Common myeloid progenitor, CD34-positive (primary cell): ENCODE data around the gene FSCN2.

ENCODE experiments used
- CTCF ChIA-PET: fragments of 350-600 bp; sonication (Branson Sonifier 250); formaldehyde crosslinking; loops from one replicate; lab custom pipeline; 2021; ENCODE audit warnings: antibody characterized with exemption; lab: Charles Lee
- POLR2A ChIA-PET: fragments of 350-600 bp; sonication (Branson Sonifier 250); formaldehyde crosslinking; loops from one replicate; lab custom pipeline; 2021; ENCODE audit warnings: antibody characterized with exemption; lab: Charles Lee
- DNase-seq, 3 donors: peaks; one replicate each; pipeline versions ENCODE4 v3.0.0 to v3.0.0-alpha.2; 2013
- H3K27ac ChIP-seq, 2 experiments: 1 replicate in 1 of 2; 2 replicates in 1 of 2; pipeline ENCODE4 v1.7.0; 2013; ENCODE audit warnings: inconsistent platforms in 2 of 2, low read length in 2 of 2, mild to moderate bottlenecking in 2 of 2, low read depth in 1 of 2, moderate library complexity in 1 of 2; ENCODE audit not compliant: severe bottlenecking in 2 of 2, insufficient read depth in 1 of 2, poor library complexity in 1 of 2
- H3K27me3 ChIP-seq, 5 experiments: replicated peaks in 2 of 5; 1 replicate in 3 of 5; 2 replicates in 2 of 5; pipeline versions ENCODE4 v1.6.1 to v1.7.0; 2013; ENCODE audit warnings: low read length in 4 of 5, mild to moderate bottlenecking in 2 of 5, moderate library complexity in 2 of 5, inconsistent platforms in 1 of 5; ENCODE audit not compliant: insufficient read depth in 5 of 5, control insufficient read depth in 4 of 5
- H3K36me3 ChIP-seq, 4 experiments: 1 replicate in 2 of 4; 2 replicates in 2 of 4; pipeline versions ENCODE4 v1.6.1 to v1.7.0; 2013; ENCODE audit warnings: low read length in 3 of 4, control low read depth in 1 of 4, mild to moderate bottlenecking in 1 of 4; ENCODE audit not compliant: control insufficient read depth in 4 of 4, insufficient read depth in 4 of 4
- H3K4me1 ChIP-seq, 4 experiments: 1 replicate in 3 of 4; 2 replicates in 1 of 4; pipeline versions ENCODE4 v1.6.1 to v1.7.1; 2013; ENCODE audit warnings: low read length in 3 of 4, mild to moderate bottlenecking in 3 of 4, control low read depth in 1 of 4, inconsistent platforms in 1 of 4, moderate library complexity in 1 of 4; ENCODE audit not compliant: control insufficient read depth in 4 of 4, insufficient read depth in 4 of 4; ENCODE audit errors: control extremely low read depth in 1 of 4
- H3K4me3 ChIP-seq, 7 experiments: 1 replicate in 4 of 7; 2 replicates in 3 of 7; pipeline versions ENCODE4 v1.5.1 to v1.7.0; 2013; ENCODE audit warnings: mild to moderate bottlenecking in 7 of 7, low read length in 6 of 7, moderate library complexity in 6 of 7, inconsistent platforms in 2 of 7, low read depth in 2 of 7, control low read depth in 1 of 7; ENCODE audit not compliant: insufficient read depth in 4 of 7, control insufficient read depth in 1 of 7; ENCODE audit errors: extremely low read depth in 1 of 7
- H3K9me3 ChIP-seq, 5 experiments: 1 replicate in 4 of 5; 2 replicates in 1 of 5; pipeline versions ENCODE4 v1.6.1 to v1.7.1; 2013; ENCODE audit warnings: low read length in 4 of 5, mild to moderate bottlenecking in 2 of 5, inconsistent platforms in 1 of 5, low read depth in 1 of 5, moderate library complexity in 1 of 5; ENCODE audit not compliant: control insufficient read depth in 4 of 5, insufficient read depth in 2 of 5; ENCODE audit errors: control extremely low read depth in 1 of 5
- WGBS: methylation state at CpG from one replicate; pipeline ENCODE4 v1.1.5; 2013; ENCODE audit not compliant: insufficient coverage; 5-methylcytosine and 5-hydroxymethylcytosine counted together

FSCN2 gene

DNA sequence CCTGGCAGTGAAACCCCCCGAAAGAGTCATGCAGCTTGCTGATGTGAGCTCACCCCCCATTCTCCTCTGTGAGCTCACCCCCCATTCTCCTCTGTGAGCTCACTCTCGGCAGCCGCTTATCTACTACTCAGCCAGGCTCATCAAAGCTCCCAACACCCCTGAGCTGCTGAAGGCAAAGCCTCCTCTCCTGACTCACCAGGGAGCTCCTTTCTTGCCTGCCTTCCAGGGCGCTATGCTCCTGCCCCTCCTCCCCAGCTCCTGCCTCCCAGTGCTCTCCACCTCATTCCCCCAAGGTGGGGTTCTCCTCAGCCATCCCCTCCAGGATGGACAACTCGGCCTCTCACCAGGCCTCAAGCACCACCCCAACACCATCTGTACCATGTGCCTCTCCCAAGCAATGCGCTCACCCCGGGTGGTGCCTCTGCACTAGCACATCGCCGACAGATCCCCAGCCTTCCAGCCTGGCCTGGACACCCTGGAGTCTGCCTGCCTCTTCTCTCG is 51.7 kb downstream of the FSCN2 start:
- peaks cover 9 to 75% (median 47%) of the 10 kb centered on the region in 4 experiments for H3K36me3 ChIP-seq
- ChIA-PET POLR2A (no interaction called here), CTCF (interaction anchor here (0.8 to 1.4 kb wide), 3 partner anchors 13 to 21 kb away, joined by 3 to 6 read pairs (median 6); no protein-coding TSS in a partner anchor)
- WGBS: 94% methylated on average over 7 of the region's 10 CpGs
- H3K4me3 ChIP-seq: no peak overlapping the region
- no peaks in the 10 kb centered on the region for H3K9me3 ChIP-seq
- H3K27me3 ChIP-seq: no peaks in the 10 kb centered on the region
- H3K4me1 ChIP-seq: peaks cover 0 to 10% (median 2%) of the 10 kb centered on the region in 4 experiments
- no peak for DNase-seq
- H3K27ac ChIP-seq: no peak overlapping the region

DNA sequence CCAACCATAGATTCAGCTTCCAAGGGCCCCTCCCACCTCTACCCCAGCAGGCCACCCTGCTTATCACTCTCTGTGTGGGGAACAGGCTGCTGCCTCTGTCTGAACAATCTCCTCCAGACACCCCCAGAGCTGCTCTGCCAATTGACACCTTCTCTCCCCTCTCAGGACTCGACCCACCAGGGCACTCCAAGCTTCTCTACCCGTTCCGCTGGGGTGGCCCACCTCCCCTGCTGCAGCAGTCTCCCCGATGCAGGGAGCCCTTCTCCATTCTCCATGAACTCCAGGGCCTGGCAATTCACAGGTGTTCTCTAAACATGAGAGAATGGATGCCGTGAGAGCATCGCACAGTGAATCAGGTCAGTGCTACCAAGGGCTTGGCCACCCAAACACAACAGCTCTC is 52.3 kb downstream of the FSCN2 start:
- no peak overlapping the region for H3K4me3 ChIP-seq
- 97% methylated on average over 6 of the region's 6 CpGs for WGBS
- no peaks in the 10 kb centered on the region for H3K27me3 ChIP-seq
- H3K36me3 ChIP-seq: peaks cover 9 to 75% (median 47%) of the 10 kb centered on the region in 4 experiments
- DNase-seq: no peak
- CTCF ChIA-PET: interaction anchor here (2.4 kb wide), 1 partner anchor 21 kb away, joined by 8 read pairs; no protein-coding TSS in a partner anchor
- H3K27ac ChIP-seq: no peak overlapping the region
- POLR2A ChIA-PET: no interaction called here
- H3K9me3 ChIP-seq: no peaks in the 10 kb centered on the region
- peaks cover 0 to 10% (median 2%) of the 10 kb centered on the region in 4 experiments for H3K4me1 ChIP-seq

DNA sequence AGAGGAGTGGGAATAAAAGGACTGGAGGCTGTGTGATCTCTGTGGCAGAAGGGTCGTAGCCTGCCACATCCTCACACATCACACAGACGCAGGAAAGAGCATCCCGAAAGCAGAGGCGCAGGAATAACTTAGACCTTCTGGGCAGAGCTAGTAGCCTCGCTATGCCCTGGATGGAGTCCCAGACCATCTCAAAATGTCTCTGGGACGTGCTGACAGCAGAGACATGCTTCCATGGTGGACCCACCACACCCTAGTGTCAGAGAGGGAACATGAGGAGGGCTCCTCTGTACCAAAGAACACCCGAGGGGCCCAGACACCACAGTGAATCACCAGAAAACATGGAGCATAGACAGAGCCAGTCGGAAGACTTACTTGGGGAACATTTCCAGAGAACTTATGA is 53.6 kb downstream of the FSCN2 start:
- Histone ChIP-seq H3K27ac (no peak overlapping the region), H3K9me3 (no peaks in the 10 kb centered on the region), H3K27me3 (no peaks in the 10 kb centered on the region), H3K36me3 (peaks cover 11 to 76% (median 47%) of the 10 kb centered on the region in 4 experiments), H3K4me1 (peaks cover 0 to 10% (median 2%) of the 10 kb centered on the region in 4 experiments), H3K4me3 (no peak overlapping the region)
- ChIA-PET CTCF (interaction anchor here (0.6 to 2.5 kb wide), 5 partner anchors 15 to 184 kb away, joined by 3 to 11 read pairs (median 3); no protein-coding TSS in a partner anchor), POLR2A (interaction anchor here (0.6 kb wide), 1 partner anchor 26 kb away, joined by 3 read pairs; no protein-coding TSS in a partner anchor)
- WGBS: 96% methylated on average over 8 of the region's 8 CpGs
- DNase-seq: no peak

DNA sequence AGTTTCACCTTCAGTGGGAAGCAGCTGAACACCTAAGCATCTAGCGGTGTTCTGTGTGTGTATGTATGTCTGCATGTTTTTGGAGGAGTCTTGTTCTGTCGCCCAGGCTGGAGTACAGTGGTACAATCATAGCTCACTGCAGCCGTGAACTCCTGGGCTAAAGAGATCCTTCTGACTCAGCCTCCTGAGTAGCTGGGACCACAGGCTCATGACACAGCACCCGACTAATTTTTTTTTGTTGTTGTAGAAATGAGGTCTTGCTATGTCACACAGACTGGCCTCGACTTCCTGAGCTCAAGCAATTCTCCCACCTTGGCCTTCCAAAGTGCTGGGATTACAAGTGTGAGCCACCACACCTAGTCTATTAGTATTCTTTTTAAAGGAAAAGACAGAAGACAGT is 54.2 kb downstream of the FSCN2 start:
- ChIA-PET CTCF (interaction anchor here (0.7 to 2.5 kb wide), 4 partner anchors 16 to 185 kb away, joined by 3 to 11 read pairs (median 6); no protein-coding TSS in a partner anchor), POLR2A (interaction anchor here (0.6 kb wide), 2 partner anchors 14 to 27 kb away, joined by 3 read pairs; no protein-coding TSS in a partner anchor)
- Histone ChIP-seq H3K9me3 (no peaks in the 10 kb centered on the region), H3K27ac (no peak overlapping the region), H3K4me3 (no peak overlapping the region), H3K27me3 (no peaks in the 10 kb centered on the region), H3K36me3 (peaks cover 11 to 75% (median 47%) of the 10 kb centered on the region in 4 experiments), H3K4me1 (peaks cover 0 to 10% (median 2%) of the 10 kb centered on the region in 4 experiments)
- no peak for DNase-seq
- WGBS: 74% methylated on average over 3 of the region's 5 CpGs

DNA sequence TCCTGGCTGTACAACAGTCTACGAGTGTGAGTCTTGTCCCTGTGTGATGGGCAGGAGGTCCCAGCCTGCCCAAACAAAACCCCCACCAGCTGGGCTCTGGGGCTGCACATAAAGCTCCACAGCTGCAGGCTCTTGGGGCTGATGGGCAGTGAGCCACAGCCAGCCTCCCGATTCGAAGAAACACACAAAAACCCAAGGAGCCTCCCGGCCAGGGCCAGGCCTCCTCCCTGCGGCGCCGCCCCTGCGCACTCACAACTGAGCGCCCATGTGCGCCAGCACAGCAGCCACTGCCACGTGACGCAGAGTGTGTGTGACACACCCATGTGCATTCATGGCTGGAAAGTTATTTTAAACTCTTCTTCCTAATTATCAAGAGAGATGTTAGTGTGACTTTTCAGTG is 54.6 kb downstream of the FSCN2 start:
- ChIA-PET CTCF (interaction anchor here (1.2 to 2.5 kb wide), 3 partner anchors 16 to 19 kb away, joined by 3 to 11 read pairs (median 8); no protein-coding TSS in a partner anchor), POLR2A (no interaction called here)
- no peak overlapping the region for H3K4me3 ChIP-seq
- H3K4me1 ChIP-seq: peaks cover 0 to 10% (median 2%) of the 10 kb centered on the region in 4 experiments
- no peaks in the 10 kb centered on the region for H3K9me3 ChIP-seq
- H3K27ac ChIP-seq: no peak overlapping the region
- H3K36me3 ChIP-seq: peaks cover 11 to 73% (median 45%) of the 10 kb centered on the region in 4 experiments
- no peaks in the 10 kb centered on the region for H3K27me3 ChIP-seq
- WGBS: 95% methylated on average over 11 of the region's 12 CpGs
- no peak for DNase-seq

- Histone ChIP-seq H3K36me3 (peaks cover 20 to 78% (median 47%) of the 10 kb centered on the region in 4 experiments), H3K27ac (no peak overlapping the region), H3K27me3 (no peaks in the 10 kb centered on the region), H3K4me3 (no peak overlapping the region), H3K4me1 (peaks cover 0 to 2% (median under 1%) of the 10 kb centered on the region in 4 experiments), H3K9me3 (no peaks in the 10 kb centered on the region)
- 98% methylated on average over 4 of the region's 6 CpGs for WGBS
- ChIA-PET POLR2A (no interaction called here), CTCF (interaction anchor here (2.5 kb wide), 1 partner anchor 17 kb away, joined by 11 read pairs; no protein-coding TSS in a partner anchor)
- no peak for DNase-seq
Measured at GRCh38 chr17:81583589-81584342, 55.6 kb downstream of the FSCN2 start.
